HEK293 (cell line): ENCODE results near the gene OTUD3.

Experiments
- CTCF ChIP-seq: fragments of 450-650 bp; formaldehyde crosslinking; IDR thresholded peaks from 2 replicates; pipeline ENCODE4 v1.5.1; 2016; ENCODE audit warnings: missing biosample characterization, missing genetic modification characterization
- GLIS1 ChIP-seq: fragments of 450-650 bp; formaldehyde crosslinking; IDR thresholded peaks from 2 replicates; pipeline ENCODE4 v1.5.1; 2016; ENCODE audit warnings: missing biosample characterization, missing genetic modification characterization
- HIC1 ChIP-seq: fragments of 450-650 bp; formaldehyde crosslinking; IDR thresholded peaks from 2 replicates; pipeline ENCODE4 v1.5.1; 2016; ENCODE audit warnings: missing biosample characterization, missing genetic modification characterization
- HOXC10 ChIP-seq: sonication (generic); formaldehyde crosslinking; IDR thresholded peaks from 2 replicates; pipeline ENCODE4 v1.8.1; 2023; ENCODE audit warnings: mild to moderate bottlenecking, missing genetic modification reagents
- PATZ1 ChIP-seq: fragments of 450-650 bp; formaldehyde crosslinking; IDR thresholded peaks from 2 replicates; pipeline ENCODE4 v1.5.1; 2016; ENCODE audit warnings: missing biosample characterization, missing genetic modification characterization
- PRDM1 ChIP-seq: fragments of 450-650 bp; formaldehyde crosslinking; IDR thresholded peaks from 2 replicates; pipeline ENCODE4; 2016; ENCODE audit warnings: missing biosample characterization, missing genetic modification characterization
- SCRT2 ChIP-seq: fragments of 450-650 bp; formaldehyde crosslinking; IDR thresholded peaks from 2 replicates; pipeline ENCODE4 v1.5.1; 2016; ENCODE audit warnings: missing biosample characterization, missing genetic modification characterization
- ZBTB20 ChIP-seq: fragments of 450-650 bp; formaldehyde crosslinking; IDR thresholded peaks from 2 replicates; pipeline ENCODE4 v1.5.1; 2016; ENCODE audit warnings: missing biosample characterization, missing genetic modification characterization
- ZBTB48 ChIP-seq: fragments of 450-650 bp; formaldehyde crosslinking; IDR thresholded peaks from 2 replicates; pipeline ENCODE4 v1.5.1; 2016; ENCODE audit warnings: missing biosample characterization, missing genetic modification characterization
- ZNF19 ChIP-seq: fragments of 450-650 bp; formaldehyde crosslinking; IDR thresholded peaks from 2 replicates; pipeline ENCODE4; 2016; ENCODE audit warnings: missing biosample characterization, missing genetic modification characterization, low read depth
- ZNF2 ChIP-seq: fragments of 450-650 bp; formaldehyde crosslinking; IDR thresholded peaks from 2 replicates; pipeline ENCODE4 v1.5.1; 2016; ENCODE audit warnings: missing biosample characterization, missing genetic modification characterization
- ZNF211 ChIP-seq: fragments of 450-650 bp; formaldehyde crosslinking; IDR thresholded peaks from 2 replicates; pipeline ENCODE4 v1.5.1; 2016; ENCODE audit warnings: low read depth, missing biosample characterization, missing genetic modification characterization
- ZNF214 ChIP-seq: fragments of 450-650 bp; formaldehyde crosslinking; IDR thresholded peaks from 2 replicates; pipeline ENCODE4 v1.5.1; 2017; ENCODE audit warnings: missing biosample characterization, mild to moderate bottlenecking, missing genetic modification characterization, borderline replicate concordance
- ZNF266 ChIP-seq: fragments of 450-650 bp; formaldehyde crosslinking; IDR thresholded peaks from 2 replicates; pipeline ENCODE4 v1.5.1; 2016; ENCODE audit warnings: missing biosample characterization, missing genetic modification characterization, low read depth
- ZNF274 ChIP-seq, 2 experiments: fragments of 200-500 bp in 1 of 2; fragments of 450-650 bp in 1 of 2; sonication (Bioruptor generic) in 1 of 2; formaldehyde crosslinking in 1 of 2; IDR thresholded peaks; 2 replicates each; pipeline versions ENCODE4 v1.5.1 to v1.6.1; 2014 to 2016; ENCODE audit warnings: borderline replicate concordance in 1 of 2, inconsistent platforms in 1 of 2, low read length in 1 of 2, missing biosample characterization in 1 of 2, missing genetic modification characterization in 1 of 2
- ZNF280D ChIP-seq: fragments of 450-650 bp; formaldehyde crosslinking; IDR thresholded peaks from 2 replicates; pipeline ENCODE4 v1.5.1; 2016; ENCODE audit warnings: missing biosample characterization, missing genetic modification characterization
- ZNF350 ChIP-seq: fragments of 450-650 bp; formaldehyde crosslinking; IDR thresholded peaks from 2 replicates; pipeline ENCODE4 v1.5.0; 2017; ENCODE audit warnings: missing biosample characterization, mild to moderate bottlenecking, missing genetic modification characterization
- ZNF449 ChIP-seq: fragments of 450-650 bp; formaldehyde crosslinking; IDR thresholded peaks from 2 replicates; pipeline ENCODE4 v1.5.1; 2017; ENCODE audit warnings: missing biosample characterization, mild to moderate bottlenecking, missing genetic modification characterization, moderate library complexity
- ZNF549 ChIP-seq: fragments of 450-650 bp; IDR thresholded peaks from 2 replicates; pipeline ENCODE4 v1.5.1; 2018; ENCODE audit warnings: missing biosample characterization, missing genetic modification characterization, mild to moderate bottlenecking, inconsistent platforms, moderate library complexity
- ZNF747 ChIP-seq: fragments of 450-650 bp; formaldehyde crosslinking; IDR thresholded peaks from 2 replicates; pipeline ENCODE4 v1.5.1; 2016; ENCODE audit warnings: missing biosample characterization, missing genetic modification characterization
- ZSCAN4 ChIP-seq: fragments of 450-650 bp; formaldehyde crosslinking; IDR thresholded peaks from 2 replicates; pipeline ENCODE4 v1.5.1; 2017; ENCODE audit warnings: missing biosample characterization, missing genetic modification characterization

Gene OTUD3

GRCh38 chr1:19918057-19918456 is 35.9 kb downstream of the OTUD3 start (continued):
- TF ChIP-seq ZNF449 (no peak), ZNF350 (tag by site-specific recombination) (no peak), SCRT2 (tag by site-specific recombination) (peak; percentile 53; the same call in 1 of the 2 replicates), PATZ1 (tag by site-specific recombination) (no peak), ZNF214 (tag by site-specific recombination) (no peak), ZNF274 (IDR thresholded peaks at IDR 0.05; ENCODE audit: low read length) (no peak), ZNF274 (tag by site-specific recombination; IDR thresholded peaks at IDR 0.05; ENCODE audit: borderline replicate concordance) (no peak), ZNF280D (no peak), ZBTB48 (tag by site-specific recombination) (no peak), CTCF (tag by site-specific recombination) (peak; percentile 84), ZSCAN4 (no peak), ZNF266 (no peak), PRDM1 (tag by site-specific recombination) (0 out of 2 replicates have a peak, but pooled peaks have one; percentile 18), HIC1 (tag by site-specific recombination) (no peak), ZNF747 (tag by site-specific recombination) (no peak), HOXC10 (CRISPR knock-in tag) (no peak), ZBTB20 (tag by site-specific recombination) (no peak), ZNF211 (tag by site-specific recombination) (no peak), ZNF19 (tag by site-specific recombination) (no peak), ZNF2 (peak; percentile 57; the same call in 1 of the 2 replicates), GLIS1 (tag by site-specific recombination) (0 out of 2 replicates have a peak, but pooled peaks have one; percentile 20), ZNF549 (tag by site-specific recombination) (no peak)
- TF ChIP-seq, all 188 proteins: peak for 8
